COR-L47 (cell line): ENCODE results near the gene CCDC34.
"Not testable (repeated sequence)": the region's sequence is repeated elsewhere in the genome, so short reads cannot be mapped to it uniquely, and the experiment has no call there.

Experiments
- DNase-seq: peaks from one replicate; lab custom pipeline; 2025; lab: John Stamatoyannopoulos, UW

The CCDC34 gene

GRCh38 chr11:27361649-27362431 is 1.2 kb downstream of the CCDC34 start:
- no peak for DNase-seq

GRCh38 chr11:27358296-27358695 is 4.7 kb downstream of the CCDC34 start:
- no peak for DNase-seq

GRCh38 chr11:27357250-27357649 is 5.8 kb downstream of the CCDC34 start:
- peak; percentile 73 for DNase-seq

GRCh38 chr11:27356624-27357222 is 6.3 kb downstream of the CCDC34 start:
- no peak for DNase-seq

GRCh38 chr11:27355575-27356104 is 7.4 kb downstream of the CCDC34 start:
- no peak for DNase-seq

- no peak for DNase-seq
These were observed 8.6 kb downstream of the CCDC34 start for GRCh38 chr11:27354359-27354965.

GRCh38 chr11:27353593-27354358 is 9.2 kb downstream of the CCDC34 start:
- no peak for DNase-seq

GRCh38 chr11:27352781-27353180 is 10.2 kb downstream of the CCDC34 start:
- no peak for DNase-seq

GRCh38 chr11:27350511-27350910 is 12.5 kb downstream of the CCDC34 start:
- no peak for DNase-seq

- DNase-seq: no peak
These were observed 13.1 kb downstream of the CCDC34 start for GRCh38 chr11:27349919-27350318.

- DNase-seq: no peak
These were observed 14.6 kb downstream of the CCDC34 start for GRCh38 chr11:27348340-27348873.

- DNase-seq: peak; percentile 66
These were observed 15.4 kb downstream of the CCDC34 start for GRCh38 chr11:27347359-27348339.

GRCh38 chr11:27339941-27340340 is 23.1 kb downstream of the CCDC34 start:
- DNase-seq: no peak

- DNase-seq: not testable (repeated sequence)
These were observed 28.3 kb downstream of the CCDC34 start for GRCh38 chr11:27334764-27335163.

GRCh38 chr11:27331981-27332380 is 31.0 kb downstream of the CCDC34 start:
- no peak for DNase-seq

GRCh38 chr11:27330633-27331270 is 32.3 kb downstream of the CCDC34 start:
- no peak for DNase-seq

GRCh38 chr11:27329867-27330632 is 33.0 kb downstream of the CCDC34 start:
- DNase-seq: no peak

GRCh38 chr11:27328614-27329013 is 34.4 kb downstream of the CCDC34 start:
- DNase-seq: no peak

- not testable (repeated sequence) for DNase-seq
These were observed 36.0 kb downstream of the CCDC34 start for GRCh38 chr11:27327064-27327463.
